ENCODE results near the gene APOL4.

Gene APOL4

DNA sequence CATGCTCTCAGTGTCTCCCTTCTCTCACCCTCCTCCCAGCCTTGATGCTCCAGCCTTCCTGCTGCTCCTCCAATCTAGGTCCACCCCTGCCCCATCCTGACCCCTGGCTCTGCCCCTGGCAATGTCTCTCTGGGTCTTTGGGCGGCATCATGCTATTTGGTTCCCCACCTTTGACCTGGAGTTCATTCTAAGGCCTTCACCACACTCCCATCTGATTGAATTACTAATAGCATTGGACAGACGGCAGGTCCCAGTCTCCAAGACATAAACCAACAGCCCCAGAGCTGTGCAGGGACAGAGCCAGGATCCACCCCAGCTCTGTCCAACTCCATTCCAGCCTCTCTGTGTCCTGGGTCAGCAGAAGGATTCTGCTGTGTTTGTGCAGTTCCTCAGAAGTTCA, 7.2 kb downstream of the APOL4 start:
- H3K79me2 ChIP-seq (ENCODE audit: insufficient read depth, low read length), result no peaks in the 10 kb centered on the region
- ATAC-seq (ENCODE audit: insufficient read depth, low read depth) (no peak), DNase-seq (no peak)
- H4K20me1 ChIP-seq (ENCODE audit: insufficient read depth, low read length), result no peaks in the 10 kb centered on the region
- no peak overlapping the region for H3K4me2 ChIP-seq (ENCODE audit: insufficient read depth, low read length)
- no peaks in the 10 kb centered on the region for H3K27me3 ChIP-seq (ENCODE audit: insufficient read depth, low read length, poor library complexity)
- TF ChIP-seq, protein P1, sequence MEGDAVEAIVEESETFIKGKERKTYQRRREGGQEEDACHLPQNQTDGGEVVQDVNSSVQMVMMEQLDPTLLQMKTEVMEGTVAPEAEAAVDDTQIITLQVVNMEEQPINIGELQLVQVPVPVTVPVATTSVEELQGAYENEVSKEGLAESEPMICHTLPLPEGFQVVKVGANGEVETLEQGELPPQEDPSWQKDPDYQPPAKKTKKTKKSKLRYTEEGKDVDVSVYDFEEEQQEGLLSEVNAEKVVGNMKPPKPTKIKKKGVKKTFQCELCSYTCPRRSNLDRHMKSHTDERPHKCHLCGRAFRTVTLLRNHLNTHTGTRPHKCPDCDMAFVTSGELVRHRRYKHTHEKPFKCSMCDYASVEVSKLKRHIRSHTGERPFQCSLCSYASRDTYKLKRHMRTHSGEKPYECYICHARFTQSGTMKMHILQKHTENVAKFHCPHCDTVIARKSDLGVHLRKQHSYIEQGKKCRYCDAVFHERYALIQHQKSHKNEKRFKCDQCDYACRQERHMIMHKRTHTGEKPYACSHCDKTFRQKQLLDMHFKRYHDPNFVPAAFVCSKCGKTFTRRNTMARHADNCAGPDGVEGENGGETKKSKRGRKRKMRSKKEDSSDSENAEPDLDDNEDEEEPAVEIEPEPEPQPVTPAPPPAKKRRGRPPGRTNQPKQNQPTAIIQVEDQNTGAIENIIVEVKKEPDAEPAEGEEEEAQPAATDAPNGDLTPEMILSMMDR (IDR thresholded peaks at IDR 0.05; ENCODE audit: borderline replicate concordance, extremely low read depth, low read length, poor library complexity, severe bottlenecking), result no peak
- TF ChIP-seq EZH2 (IDR thresholded peaks at IDR 0.05; ENCODE audit: borderline replicate concordance, low read depth, low read length, severe bottlenecking), result no peak
- H3K4me1 ChIP-seq (ENCODE audit: insufficient read depth, low read length), result peaks cover 31% of the 10 kb centered on the region
- no peak overlapping the region for H3K4me3 ChIP-seq (ENCODE audit: low read depth in 1 of 2, low read length in 2 of 2)
- no peaks in the 10 kb centered on the region for H3K36me3 ChIP-seq (ENCODE audit: insufficient read depth, low read length)
- no peak overlapping the region for H3K9ac ChIP-seq (ENCODE audit: low read depth, low read length)
- H3K9me3 ChIP-seq (ENCODE audit: insufficient read depth, low read length, severe bottlenecking), result no peaks in the 10 kb centered on the region
- H2AFZ ChIP-seq (ENCODE audit: low read depth, low read length), result no peak overlapping the region
- no peak overlapping the region for H3K27ac ChIP-seq (ENCODE audit: low read length)

DNA sequence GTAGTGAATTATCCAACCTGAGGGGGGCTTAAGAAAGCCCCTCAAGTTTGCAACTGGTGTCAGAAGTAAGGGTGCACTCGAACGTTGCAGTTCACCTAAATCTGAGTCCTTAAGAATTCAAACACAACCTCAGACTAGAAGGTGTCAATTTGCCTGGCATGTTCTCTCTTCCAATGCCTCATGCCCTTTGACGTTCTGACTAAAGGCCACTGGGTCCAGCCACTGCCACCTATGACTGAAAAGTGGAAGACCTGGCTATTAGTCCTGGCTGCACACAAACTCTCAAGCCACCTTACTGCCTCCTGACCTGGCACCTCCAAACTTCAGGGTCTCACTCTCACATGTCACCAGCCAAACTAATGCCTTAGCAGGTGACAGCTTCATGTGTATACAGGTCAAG, 8.0 kb downstream of the APOL4 start:
- Histone ChIP-seq H3K79me2 (ENCODE audit: insufficient read depth, low read length) (no peaks in the 10 kb centered on the region), H3K27ac (ENCODE audit: low read length) (no peak overlapping the region), H3K4me1 (ENCODE audit: insufficient read depth, low read length) (peaks cover 23% of the 10 kb centered on the region), H3K4me3 (ENCODE audit: low read depth in 1 of 2, low read length in 2 of 2) (no peak overlapping the region), H4K20me1 (ENCODE audit: insufficient read depth, low read length) (no peaks in the 10 kb centered on the region), H3K9ac (ENCODE audit: low read depth, low read length) (no peak overlapping the region), H3K27me3 (ENCODE audit: insufficient read depth, low read length, poor library complexity) (no peaks in the 10 kb centered on the region), H3K4me2 (ENCODE audit: insufficient read depth, low read length) (no peak overlapping the region), H2AFZ (ENCODE audit: low read depth, low read length) (no peak overlapping the region), H3K9me3 (ENCODE audit: insufficient read depth, low read length, severe bottlenecking) (no peaks in the 10 kb centered on the region), H3K36me3 (ENCODE audit: insufficient read depth, low read length) (no peaks in the 10 kb centered on the region)
- TF ChIP-seq, protein P1 (IDR thresholded peaks at IDR 0.05; ENCODE audit: borderline replicate concordance, extremely low read depth, low read length, poor library complexity, severe bottlenecking), result no peak
- no peak for TF ChIP-seq EZH2 (IDR thresholded peaks at IDR 0.05; ENCODE audit: borderline replicate concordance, low read depth, low read length, severe bottlenecking)
- no peak for DNase-seq
- no peak for ATAC-seq (ENCODE audit: insufficient read depth, low read depth)

DNA sequence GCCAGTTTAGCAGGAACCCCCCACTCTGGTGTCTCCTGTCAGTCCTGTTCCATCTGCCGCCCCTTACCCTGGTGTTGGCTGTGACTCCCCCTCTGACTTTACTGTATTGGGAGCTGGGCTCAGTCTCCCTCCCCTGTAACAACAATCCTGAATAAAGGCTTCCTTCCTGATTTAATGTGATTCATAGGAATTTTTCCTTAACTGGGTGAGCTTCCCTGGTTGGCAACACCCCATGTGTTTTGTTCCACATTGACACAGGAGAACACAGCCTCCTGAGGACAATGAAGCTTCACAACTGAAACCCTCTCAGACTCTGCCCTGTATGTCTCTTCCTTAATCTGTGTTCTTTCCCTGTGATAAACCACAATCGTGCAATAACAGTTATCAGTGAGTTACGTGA, 8.4 kb downstream of the APOL4 start:
- DNase-seq (no peak), ATAC-seq (ENCODE audit: insufficient read depth, low read depth) (no peak)
- Histone ChIP-seq H3K4me2 (ENCODE audit: insufficient read depth, low read length) (no peak overlapping the region), H3K4me3 (ENCODE audit: low read depth in 1 of 2, low read length in 2 of 2) (no peak overlapping the region), H3K4me1 (ENCODE audit: insufficient read depth, low read length) (peaks cover 18% of the 10 kb centered on the region), H3K9ac (ENCODE audit: low read depth, low read length) (no peak overlapping the region), H3K27me3 (ENCODE audit: insufficient read depth, low read length, poor library complexity) (no peaks in the 10 kb centered on the region), H3K9me3 (ENCODE audit: insufficient read depth, low read length, severe bottlenecking) (no peaks in the 10 kb centered on the region), H4K20me1 (ENCODE audit: insufficient read depth, low read length) (no peaks in the 10 kb centered on the region), H3K79me2 (ENCODE audit: insufficient read depth, low read length) (no peaks in the 10 kb centered on the region), H2AFZ (ENCODE audit: low read depth, low read length) (no peak overlapping the region), H3K27ac (ENCODE audit: low read length) (no peak overlapping the region), H3K36me3 (ENCODE audit: insufficient read depth, low read length) (no peaks in the 10 kb centered on the region)
- TF ChIP-seq, protein P1 (IDR thresholded peaks at IDR 0.05; ENCODE audit: borderline replicate concordance, extremely low read depth, low read length, poor library complexity, severe bottlenecking), result no peak
- no peak for TF ChIP-seq EZH2 (IDR thresholded peaks at IDR 0.05; ENCODE audit: borderline replicate concordance, low read depth, low read length, severe bottlenecking)

DNA sequence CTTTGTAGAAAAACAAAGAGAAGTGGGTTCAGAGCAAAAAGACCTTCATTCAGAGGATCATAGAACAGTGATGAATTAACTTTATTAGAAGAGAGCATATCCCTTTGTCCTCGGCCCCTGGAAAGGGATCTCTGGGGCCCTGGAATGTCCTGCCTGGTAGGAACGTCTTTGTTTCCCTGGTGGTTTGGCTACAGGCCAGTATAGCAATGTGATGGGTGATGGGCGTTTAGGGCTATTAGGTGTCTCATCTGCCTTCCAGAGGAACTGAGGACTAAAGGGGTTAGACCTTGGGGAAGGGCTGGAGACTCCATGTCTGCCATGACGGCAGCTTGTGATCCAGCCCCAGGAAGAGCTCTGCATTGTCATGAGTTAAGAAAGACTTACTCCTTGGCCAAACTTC, 9.1 kb downstream of the APOL4 start:
- Histone ChIP-seq H3K4me2 (ENCODE audit: insufficient read depth, low read length) (no peak overlapping the region), H3K27me3 (ENCODE audit: insufficient read depth, low read length, poor library complexity) (no peaks in the 10 kb centered on the region), H3K36me3 (ENCODE audit: insufficient read depth, low read length) (no peaks in the 10 kb centered on the region), H3K9me3 (ENCODE audit: insufficient read depth, low read length, severe bottlenecking) (no peaks in the 10 kb centered on the region), H3K4me1 (ENCODE audit: insufficient read depth, low read length) (peaks cover 12% of the 10 kb centered on the region), H3K9ac (ENCODE audit: low read depth, low read length) (no peak overlapping the region), H3K79me2 (ENCODE audit: insufficient read depth, low read length) (no peaks in the 10 kb centered on the region), H4K20me1 (ENCODE audit: insufficient read depth, low read length) (no peaks in the 10 kb centered on the region), H3K4me3 (ENCODE audit: low read depth in 1 of 2, low read length in 2 of 2) (no peak overlapping the region), H2AFZ (ENCODE audit: low read depth, low read length) (no peak overlapping the region), H3K27ac (ENCODE audit: low read length) (no peak overlapping the region)
- TF ChIP-seq, protein P1 (IDR thresholded peaks at IDR 0.05; ENCODE audit: borderline replicate concordance, extremely low read depth, low read length, poor library complexity, severe bottlenecking), result no peak
- no peak for TF ChIP-seq EZH2 (IDR thresholded peaks at IDR 0.05; ENCODE audit: borderline replicate concordance, low read depth, low read length, severe bottlenecking)
- DNase-seq (no peak), ATAC-seq (ENCODE audit: insufficient read depth, low read depth) (no peak)

Data from DND-41 (cell line).